ENCODE data around the gene JMJD8. TPM values are rescaled to one million over a fixed set of nuclear protein-coding genes. Genes with fewer than 3 reads are reported as not detected.
A peak's percentile ranks its signal among the peaks of the same experiment; 100 is the strongest.

The JMJD8 gene
- total and polyA plus RNA-seq, 3 experiments from 2014 or later = 53.0 to 56.6 (median 55.9) TPM

DNA sequence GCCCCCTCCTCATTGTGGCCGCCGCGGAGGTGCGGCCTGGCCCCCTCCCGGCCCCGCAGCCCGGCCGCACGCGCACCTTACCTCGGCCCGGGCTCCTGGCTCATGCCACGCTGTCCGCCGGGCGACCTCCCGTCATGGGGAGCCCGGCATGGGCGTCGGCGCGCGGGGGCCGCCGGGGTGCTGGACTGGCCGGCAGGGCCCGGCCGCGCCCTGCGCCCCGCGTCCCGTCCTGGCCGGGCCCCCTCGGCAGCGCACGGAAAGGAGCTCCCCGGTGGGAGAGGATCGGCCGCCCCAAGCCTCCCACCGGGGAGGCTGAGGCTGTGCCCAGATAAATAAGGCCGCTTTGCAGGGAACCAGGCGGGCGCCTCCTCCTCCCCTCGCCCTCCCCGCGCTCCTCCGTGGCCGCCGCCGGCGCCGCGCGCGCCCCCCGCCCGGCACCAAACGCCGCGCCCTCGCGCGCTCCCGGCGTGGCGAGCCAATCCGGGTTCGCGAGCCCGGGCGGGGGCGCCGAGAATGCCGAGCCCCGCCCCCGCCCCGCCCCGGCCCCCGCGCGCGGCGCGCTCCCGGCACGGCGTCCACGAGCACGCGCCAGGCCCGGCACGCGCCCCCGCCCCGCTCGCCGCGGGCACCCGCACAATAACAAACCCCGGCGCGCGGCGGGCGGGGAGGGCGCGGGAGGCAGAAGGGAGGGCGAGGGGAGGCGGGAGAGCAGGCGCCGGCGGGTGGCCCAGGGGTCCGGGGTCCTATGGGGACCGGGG, 21.5 kb upstream of the JMJD8 start, which contains the start of gene FBXL16:
TSS of gene FBXL16 (minus strand) at position 371 of the 758 bp plus-strand sequence. CDS start 8,396 bp downstream, outside the sequence.
- no peaks in the 10 kb centered on the region for H3K9me3 ChIP-seq (ENCODE audit: low read length)
- H3K9me3 Mint-ChIP-seq = no peaks in the 10 kb centered on the region
- no peak within 1 kb of the TSS for H3K4me3 ChIP-seq (ENCODE audit: low read length)
- peaks cover 36 to 47% of the 10 kb centered on the region in 2 donors for H3K27me3 Mint-ChIP-seq
- no peak within 1 kb of the TSS for H3K27ac ChIP-seq (ENCODE audit: low read depth, low read length)
- no peaks in the 10 kb centered on the region for H3K36me3 Mint-ChIP-seq
- ChIA-PET POLR2A (no interaction called here), CTCF (interaction anchor here (22.8 kb wide), 1 partner anchor 31 kb away, joined by 332 read pairs; the partner anchor contains the start of genes CIAO3 and HAGHL)
- H3K27ac Mint-ChIP-seq = no peak within 1 kb of the TSS
- peaks cover 0 to 17% (median 4%) of the 10 kb centered on the region in 3 donors for H3K4me1 Mint-ChIP-seq
- no peak for DNase-seq
- peaks cover 69% of the 10 kb centered on the region for H3K27me3 ChIP-seq (ENCODE audit: insufficient read depth, low read length, poor library complexity, severe bottlenecking)
- H3K4me1 ChIP-seq (ENCODE audit: insufficient read depth, low read length) = peaks cover 5% of the 10 kb centered on the region
- H3K36me3 ChIP-seq (ENCODE audit: insufficient read depth, low read length) = no peaks in the 10 kb centered on the region
- peak within 1 kb of the TSS in 3 of 7 donors; percentile 29 to 81 (median 41) for H3K4me3 Mint-ChIP-seq

DNA sequence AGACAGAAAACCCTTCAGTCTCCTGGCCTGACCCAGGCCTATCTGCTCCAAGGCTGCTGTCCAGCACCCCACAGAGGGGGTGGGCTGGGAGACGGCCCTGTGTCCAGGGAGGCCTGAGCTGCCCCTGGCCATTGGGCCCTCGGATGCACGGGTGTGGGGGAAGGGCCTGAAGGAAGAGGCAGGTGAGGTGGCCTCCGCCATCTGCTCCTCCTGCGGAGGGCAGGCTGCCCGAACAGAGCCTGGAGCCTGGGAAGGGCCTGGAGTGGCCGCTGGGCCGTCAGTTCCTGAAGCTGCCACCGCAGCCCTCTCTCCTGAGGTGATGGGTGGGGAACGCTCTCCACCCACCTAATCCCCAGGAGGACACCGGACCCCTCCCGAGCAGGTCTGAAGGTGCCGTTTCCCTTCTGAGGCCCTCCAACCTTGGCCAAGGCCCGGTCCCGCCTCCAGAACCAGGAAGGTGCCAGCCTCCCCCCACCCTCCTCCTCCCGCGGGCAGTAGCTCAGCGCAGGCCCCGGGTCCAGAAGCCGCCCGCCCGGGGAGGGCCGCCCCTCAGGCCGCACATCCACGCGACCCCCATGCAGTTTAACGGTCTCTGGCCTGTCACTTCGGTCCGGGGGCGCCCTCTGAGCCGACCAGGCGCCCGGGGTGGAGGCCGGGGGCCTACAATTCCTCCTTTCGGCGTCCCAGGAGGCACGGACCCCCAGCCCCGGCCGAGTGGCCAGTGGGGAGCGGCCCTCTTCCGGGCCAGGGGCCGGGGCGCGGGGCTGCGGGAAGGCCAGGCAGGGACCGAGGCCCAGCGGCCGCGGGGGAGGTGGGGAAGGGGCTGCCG, 20.6 kb upstream of the JMJD8 start:
- Mint-ChIP-seq H3K4me3 (no peak overlapping the region), H3K27ac (no peak overlapping the region), H3K36me3 (no peaks in the 10 kb centered on the region), H3K4me1 (peaks cover under 1 to 21% (median 6%) of the 10 kb centered on the region in 3 donors), H3K27me3 (peaks cover 36 to 41% of the 10 kb centered on the region in 2 donors), H3K9me3 (no peaks in the 10 kb centered on the region)
- Histone ChIP-seq H3K36me3 (ENCODE audit: insufficient read depth, low read length) (no peaks in the 10 kb centered on the region), H3K4me1 (ENCODE audit: insufficient read depth, low read length) (peaks cover 12% of the 10 kb centered on the region), H3K4me3 (ENCODE audit: low read length) (no peak overlapping the region), H3K27ac (ENCODE audit: low read depth, low read length) (no peak overlapping the region), H3K27me3 (ENCODE audit: insufficient read depth, low read length, poor library complexity, severe bottlenecking) (peaks cover 60% of the 10 kb centered on the region), H3K9me3 (ENCODE audit: low read length) (no peaks in the 10 kb centered on the region)
- POLR2A ChIA-PET = interaction anchor here (1.1 to 1.2 kb wide), 2 partner anchors 9 to 30 kb away, joined by 3 read pairs; partner anchors contain the start of gene RHBDL1
- CTCF ChIA-PET = interaction anchor here (1.0 kb wide), 1 partner anchor 7 kb away, joined by 4 read pairs; no protein-coding TSS in a partner anchor
- no peak for DNase-seq

DNA sequence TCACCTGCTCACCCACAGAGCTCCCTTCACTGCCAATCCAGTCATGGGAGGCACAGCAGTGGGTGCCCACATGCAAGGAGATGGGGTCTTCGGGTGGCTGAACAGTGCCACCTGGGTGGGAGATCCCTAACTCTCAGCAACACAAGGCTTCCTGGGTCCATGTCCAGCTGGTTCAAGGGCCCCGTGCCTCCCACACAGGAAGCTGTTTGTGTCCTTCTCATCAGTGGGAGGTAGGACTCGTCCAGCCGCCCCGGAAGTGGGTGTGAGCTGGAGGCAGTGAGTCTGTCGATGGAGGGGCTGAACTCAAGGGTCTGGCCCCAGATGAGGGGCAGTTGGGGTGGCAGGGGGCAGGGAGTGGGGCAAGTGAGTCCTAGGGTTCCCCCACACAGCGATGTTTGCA, 19.9 kb upstream of the JMJD8 start:
- peaks cover 20% of the 10 kb centered on the region for H3K4me1 ChIP-seq (ENCODE audit: insufficient read depth, low read length)
- H3K4me3 ChIP-seq (ENCODE audit: low read length) = no peak overlapping the region
- H3K36me3 Mint-ChIP-seq = no peaks in the 10 kb centered on the region
- H3K27me3 ChIP-seq (ENCODE audit: insufficient read depth, low read length, poor library complexity, severe bottlenecking) = peaks cover 53% of the 10 kb centered on the region
- CTCF ChIA-PET = interaction anchor here (1.0 kb wide), 1 partner anchor 8 kb away, joined by 4 read pairs; no protein-coding TSS in a partner anchor
- H3K27ac Mint-ChIP-seq = no peak overlapping the region
- POLR2A ChIA-PET = interaction anchor here (1.1 to 1.2 kb wide), 2 partner anchors 8 to 29 kb away, joined by 3 read pairs; partner anchors contain the start of gene RHBDL1
- no peaks in the 10 kb centered on the region for H3K9me3 ChIP-seq (ENCODE audit: low read length)
- H3K9me3 Mint-ChIP-seq = no peaks in the 10 kb centered on the region
- H3K27me3 Mint-ChIP-seq = peaks cover 34% of the 10 kb centered on the region in 2 donors
- H3K4me3 Mint-ChIP-seq = no peak overlapping the region
- peaks cover 8 to 28% (median 10%) of the 10 kb centered on the region in 3 donors for H3K4me1 Mint-ChIP-seq
- H3K36me3 ChIP-seq (ENCODE audit: insufficient read depth, low read length) = no peaks in the 10 kb centered on the region
- no peak for DNase-seq
- H3K27ac ChIP-seq (ENCODE audit: low read depth, low read length) = no peak overlapping the region

DNA sequence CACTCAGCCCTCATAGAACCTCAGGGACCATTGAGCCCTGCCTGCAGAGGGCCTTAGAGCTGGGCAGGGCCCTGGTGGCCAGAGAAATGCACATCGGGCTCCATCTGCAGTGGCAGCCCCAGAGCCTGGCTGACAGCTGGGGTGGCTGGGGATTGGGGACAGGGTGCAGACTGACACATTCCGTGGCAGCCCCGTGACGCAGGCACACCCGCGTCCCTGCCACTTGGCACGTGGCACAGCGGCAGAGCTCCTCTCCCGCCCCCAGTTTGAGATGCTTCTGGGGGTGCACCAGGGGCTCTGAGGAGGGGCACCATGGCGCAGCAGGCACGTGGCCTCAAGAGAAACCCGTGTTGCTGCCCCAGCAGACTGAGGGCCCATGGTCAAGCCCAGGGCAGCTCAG, 19.3 kb upstream of the JMJD8 start:
- Mint-ChIP-seq H3K9me3 (no peaks in the 10 kb centered on the region), H3K27ac (no peak overlapping the region), H3K27me3 (peaks cover 28% of the 10 kb centered on the region in 2 donors), H3K36me3 (no peaks in the 10 kb centered on the region), H3K4me3 (no peak overlapping the region), H3K4me1 (peaks cover 11 to 32% (median 13%) of the 10 kb centered on the region in 3 donors)
- POLR2A ChIA-PET = interaction anchor here (1.1 kb wide), 1 partner anchor 28 kb away, joined by 3 read pairs; the partner anchor contains the start of gene RHBDL1
- CTCF ChIA-PET = interaction anchor here (1.0 kb wide), 1 partner anchor 9 kb away, joined by 4 read pairs; no protein-coding TSS in a partner anchor
- DNase-seq = no peak
- Histone ChIP-seq H3K27me3 (ENCODE audit: insufficient read depth, low read length, poor library complexity, severe bottlenecking) (peaks cover 47% of the 10 kb centered on the region), H3K4me1 (ENCODE audit: insufficient read depth, low read length) (peaks cover 22% of the 10 kb centered on the region), H3K36me3 (ENCODE audit: insufficient read depth, low read length) (no peaks in the 10 kb centered on the region), H3K4me3 (ENCODE audit: low read length) (no peak overlapping the region), H3K27ac (ENCODE audit: low read depth, low read length) (no peak overlapping the region), H3K9me3 (ENCODE audit: low read length) (no peaks in the 10 kb centered on the region)

DNA sequence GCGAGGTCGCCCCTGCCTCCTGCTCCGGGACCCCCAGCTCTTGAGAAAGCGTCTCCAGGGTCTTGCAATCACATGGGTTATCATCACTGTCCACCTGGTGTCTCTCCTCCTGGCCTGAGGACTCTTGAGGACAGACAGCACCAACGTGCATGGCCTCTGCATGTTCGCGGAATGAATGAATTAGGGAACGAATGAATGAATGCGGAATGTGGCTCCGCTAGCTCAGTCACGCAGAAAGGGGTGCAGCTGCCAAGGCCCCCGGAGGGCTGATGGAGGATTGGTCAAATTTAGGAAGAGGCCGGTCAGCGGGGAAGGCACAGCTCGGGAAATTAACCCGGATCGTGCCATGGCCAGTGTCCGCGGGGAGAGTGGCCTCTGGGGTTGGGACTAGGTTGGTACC, 18.2 kb upstream of the JMJD8 start:
- peaks cover 40% of the 10 kb centered on the region for H3K27me3 ChIP-seq (ENCODE audit: insufficient read depth, low read length, poor library complexity, severe bottlenecking)
- H3K36me3 ChIP-seq (ENCODE audit: insufficient read depth, low read length) = no peaks in the 10 kb centered on the region
- H3K27me3 Mint-ChIP-seq = peaks cover 19 to 20% of the 10 kb centered on the region in 2 donors
- ChIA-PET CTCF (interaction anchor here (1.1 kb wide), 1 partner anchor 10 kb away, joined by 4 read pairs; no protein-coding TSS in a partner anchor), POLR2A (interaction anchor here (0.8 to 1.0 kb wide), 2 partner anchors 18 to 23 kb away, joined by 3 read pairs; no protein-coding TSS in a partner anchor)
- no peak overlapping the region for H3K27ac ChIP-seq (ENCODE audit: low read depth, low read length)
- H3K27ac Mint-ChIP-seq = no peak overlapping the region
- no peaks in the 10 kb centered on the region for H3K9me3 Mint-ChIP-seq
- peaks cover 22% of the 10 kb centered on the region for H3K4me1 ChIP-seq (ENCODE audit: insufficient read depth, low read length)
- no peaks in the 10 kb centered on the region for H3K9me3 ChIP-seq (ENCODE audit: low read length)
- H3K36me3 Mint-ChIP-seq = no peaks in the 10 kb centered on the region
- peak overlapping the region in 2 of 7 donors; percentile 23 to 66 for H3K4me3 Mint-ChIP-seq
- H3K4me3 ChIP-seq (ENCODE audit: low read length) = no peak overlapping the region
- no peak for DNase-seq
- peaks cover 11 to 34% (median 13%) of the 10 kb centered on the region in 3 donors for H3K4me1 Mint-ChIP-seq

DNA sequence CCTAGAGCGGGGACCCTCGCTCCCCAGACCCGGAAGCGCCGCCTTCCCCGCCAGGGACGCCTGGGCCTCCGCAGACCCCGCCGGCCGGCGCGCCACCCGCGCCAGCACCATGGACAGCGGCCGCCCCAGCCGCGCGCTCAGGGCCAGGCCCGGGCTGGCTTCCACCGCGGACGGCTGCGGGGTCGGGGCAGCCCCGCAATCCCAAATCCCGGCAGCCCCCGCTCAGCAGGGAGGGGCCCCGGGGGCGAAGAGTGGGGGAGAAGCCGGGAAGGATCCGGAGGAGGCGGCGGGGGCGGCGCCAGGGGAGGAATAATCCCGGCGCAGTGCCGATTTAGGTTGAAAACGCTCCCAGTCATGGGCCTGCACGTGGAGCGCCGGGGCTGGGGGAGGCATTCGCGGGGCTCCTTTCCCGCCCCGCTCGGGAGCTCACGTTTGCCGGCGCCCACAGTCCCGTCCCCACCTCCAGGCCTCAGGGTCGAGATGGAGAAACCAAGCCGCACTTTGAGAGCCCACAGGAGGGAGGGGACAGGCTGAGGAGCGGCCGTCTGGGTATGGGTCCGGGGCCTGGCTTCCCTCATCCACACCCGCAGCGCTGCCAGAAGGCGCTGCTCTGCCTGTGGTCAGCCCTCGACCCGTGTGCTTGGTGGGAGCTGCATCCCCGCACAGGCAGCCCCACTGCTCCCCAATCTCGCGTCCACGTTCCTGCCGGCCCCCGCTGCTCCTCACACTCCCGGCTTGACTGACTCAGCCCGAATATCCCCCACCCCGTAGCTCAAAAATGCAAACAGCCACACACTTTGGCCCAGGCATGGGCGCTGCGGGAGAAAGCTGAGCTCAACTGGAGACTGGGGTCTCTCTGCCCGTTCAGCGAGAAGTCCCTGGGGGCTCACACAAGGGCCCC, 16.8 kb upstream of the JMJD8 start:
- H3K4me1 ChIP-seq (ENCODE audit: insufficient read depth, low read length) = peaks cover 28% of the 10 kb centered on the region
- H3K27me3 Mint-ChIP-seq = peaks cover 8 to 11% of the 10 kb centered on the region in 2 donors
- peaks cover 34% of the 10 kb centered on the region for H3K27me3 ChIP-seq (ENCODE audit: insufficient read depth, low read length, poor library complexity, severe bottlenecking)

More for the DNA sequence above, 16.8 kb upstream of the JMJD8 start:
- ChIA-PET POLR2A (no interaction called here), CTCF (no interaction called here)
- no peaks in the 10 kb centered on the region for H3K9me3 ChIP-seq (ENCODE audit: low read length)
- H3K36me3 Mint-ChIP-seq = no peaks in the 10 kb centered on the region
- no peaks in the 10 kb centered on the region for H3K36me3 ChIP-seq (ENCODE audit: insufficient read depth, low read length)
- H3K27ac ChIP-seq (ENCODE audit: low read depth, low read length) = no peak overlapping the region
- H3K4me3 ChIP-seq (ENCODE audit: low read length) = no peak overlapping the region
- no peak overlapping the region for H3K27ac Mint-ChIP-seq
- H3K4me1 Mint-ChIP-seq = peaks cover 11 to 35% (median 16%) of the 10 kb centered on the region in 3 donors
- peak overlapping the region in 1 of 7 donors; percentile 35 for H3K4me3 Mint-ChIP-seq
- peak; percentile 43 to 68 (median 49) for DNase-seq
- H3K9me3 Mint-ChIP-seq = no peaks in the 10 kb centered on the region

Data from CD8-positive, alpha-beta memory T cell (primary cell).